ENCODE data around the gene SPSB2. TPM values are rescaled to one million over a fixed set of nuclear protein-coding genes. Genes with fewer than 3 reads are reported as not detected.

Gene SPSB2
- polyA plus RNA-seq, 1 of the 3 experiments (the other 2 are of a cell fraction), result 16.9 TPM

GRCh38 chr12:6851921-6852650 lies 21.0 kb downstream of the SPSB2 start, which contains the start of gene USP5 (continued):
- TF ChIP-seq NRF1 (IDR thresholded peaks at IDR 0.05; ENCODE audit: low read depth, low read length) (peak; percentile 81), RAD21 (IDR thresholded peaks at IDR 0.05; ENCODE audit: low read length) (no peak), TCF12 (IDR thresholded peaks at IDR 0.05) (peak; percentile 45; the same call in 1 of the 2 replicates), IRF3 (IDR thresholded peaks at IDR 0.05; ENCODE audit: low read depth, low read length) (peak; percentile 76), JUND (IDR thresholded peaks at IDR 0.05) (no peak), USF1 (IDR thresholded peaks at IDR 0.05; ENCODE audit: borderline replicate concordance, low read depth) (peak; percentile 35; the same call in 1 of the 2 replicates), TEAD4 (IDR thresholded peaks at IDR 0.05; ENCODE audit: borderline replicate concordance, insufficient read depth) (no peak), CTCF (IDR thresholded peaks at IDR 0.05) (0 out of 2 replicates have a peak, but pooled peaks have one; percentile 7)

- H3F3A ChIP-seq (replicated peaks; ENCODE audit: insufficient read depth), result peaks cover 21% of the 10 kb centered on the region
- H3K4me2 ChIP-seq, result peak within 1 kb of the TSS; percentile 77
- peak; percentile 97 for DNase-seq
- POLR2A ChIA-PET, result interaction anchor here (0.8 to 3.4 kb wide), 21 partner anchors 10 to 317 kb away, joined by 3 to 57 read pairs (median 6); partner anchors contain the start of genes C12orf57, COPS7A, GAPDH and GNB3
- no peaks in the 10 kb centered on the region for H3K9me3 ChIP-seq
- H3K79me2 ChIP-seq (ENCODE audit: insufficient read depth), result peaks cover 70% of the 10 kb centered on the region
- H3K27ac ChIP-seq (ENCODE audit: low read depth in 2 of 2, low read length in 1 of 2), result peak within 1 kb of the TSS; percentile 73 to 97
- peaks cover 25 to 37% of the 10 kb centered on the region in 2 experiments for H3K36me3 ChIP-seq (replicated peaks in 1 of 2; ENCODE audit: control insufficient read depth in 1 of 2, insufficient read depth in 2 of 2, low read length in 1 of 2)
- H3K4me1 ChIP-seq (ENCODE audit: control insufficient read depth in 1 of 2, insufficient read depth in 2 of 2, low read depth in 1 of 2, low read length in 1 of 2), result peaks cover 7 to 17% of the 10 kb centered on the region in 2 experiments
- H3K27me3 ChIP-seq (ENCODE audit: insufficient read depth), result no peaks in the 10 kb centered on the region
- H3K9ac ChIP-seq, result peak within 1 kb of the TSS; percentile 65
- H3K4me3 ChIP-seq (ENCODE audit: low read depth in 2 of 2, low read length in 1 of 2), result peak within 1 kb of the TSS; percentile 70 to 76
- CTCF ChIA-PET, result interaction anchor here (1.0 to 19.4 kb wide), 9 partner anchors 9 to 338 kb away, joined by 3 to 225 read pairs (median 5); partner anchors contain the start of genes GNB3, MLF2, P3H3 and SPSB2
- H4K20me1 ChIP-seq (ENCODE audit: insufficient read depth), result no peaks in the 10 kb centered on the region; the same call in 1 of the 2 replicates
- no peaks in the 10 kb centered on the region for H3K9me2 ChIP-seq
- WGBS (ENCODE audit: low lambda C conversion rate), result under 1% methylated on average over 30 of the region's 37 CpGs
- peak within 1 kb of the TSS; percentile 56 for H2AFZ ChIP-seq (ENCODE audit: low read depth)
- TF ChIP-seq SMC3 (IDR thresholded peaks at IDR 0.05; ENCODE audit: low read depth, low read length) (no peak), ELF1 (IDR thresholded peaks at IDR 0.05) (no peak), CHD2 (IDR thresholded peaks at IDR 0.05; ENCODE audit: low read length, partially characterized antibody) (peak; percentile 94), FOXM1 (IDR thresholded peaks at IDR 0.05; ENCODE audit: low read depth) (no peak), PBX3 (IDR thresholded peaks at IDR 0.05) (peak; percentile 99), POLR2AphosphoS5 (IDR thresholded peaks at IDR 0.05; ENCODE audit: low read depth, low read length) (peak; percentile 60; the same call in 1 of the 2 replicates), FOXJ3 (CRISPR knock-in tag; IDR thresholded peaks at IDR 0.05) (no peak), EP300 (IDR thresholded peaks at IDR 0.05; ENCODE audit: borderline replicate concordance in 1 of 2, low read depth in 1 of 2, low read length in 1 of 2) (no peak), TAF1 (IDR thresholded peaks at IDR 0.05; ENCODE audit: borderline replicate concordance, low read depth, low read length) (peak; percentile 19; the same call in 1 of the 2 replicates), SIN3A (IDR thresholded peaks at IDR 0.05; ENCODE audit: borderline replicate concordance, low read depth, low read length) (peak; percentile 97), IRF3 (IDR thresholded peaks at IDR 0.05; ENCODE audit: low read depth, low read length) (peak; percentile 92), MAX (IDR thresholded peaks at IDR 0.05; ENCODE audit: low read depth) (peak; percentile 93), MXI1 (IDR thresholded peaks at IDR 0.05; ENCODE audit: low read depth, low read length) (peak; percentile 93)
These were observed 21.8 kb downstream of the SPSB2 start, which contains the start of gene CDCA3 for GRCh38 chr12:6851153-6851920. Gene CDCA3 (minus strand): TSS chr12:6851286. CDS start chr12:6850952, 334 bp downstream.

All from SK-N-SH (cell line).